Common myeloid progenitor, CD34-positive (primary cell): Measurements from ENCODE around the gene DTX2.
"Not testable (repeated sequence)": the region's sequence is repeated elsewhere in the genome, so short reads cannot be mapped to it uniquely, and the experiment has no call there.

Experiments
- CTCF ChIA-PET: fragments of 350-600 bp; sonication (Branson Sonifier 250); formaldehyde crosslinking; loops from one replicate; lab custom pipeline; 2021; ENCODE audit warnings: antibody characterized with exemption; lab: Charles Lee
- POLR2A ChIA-PET: fragments of 350-600 bp; sonication (Branson Sonifier 250); formaldehyde crosslinking; loops from one replicate; lab custom pipeline; 2021; ENCODE audit warnings: antibody characterized with exemption; lab: Charles Lee
- DNase-seq, 3 donors: peaks; one replicate each; pipeline versions ENCODE4 v3.0.0 to v3.0.0-alpha.2; 2013
- H3K27ac ChIP-seq, 2 experiments: 1 replicate in 1 of 2; 2 replicates in 1 of 2; pipeline ENCODE4 v1.7.0; 2013; ENCODE audit warnings: inconsistent platforms in 2 of 2, low read length in 2 of 2, mild to moderate bottlenecking in 2 of 2, low read depth in 1 of 2, moderate library complexity in 1 of 2; ENCODE audit not compliant: severe bottlenecking in 2 of 2, insufficient read depth in 1 of 2, poor library complexity in 1 of 2
- H3K27me3 ChIP-seq, 5 experiments: replicated peaks in 2 of 5; 1 replicate in 3 of 5; 2 replicates in 2 of 5; pipeline versions ENCODE4 v1.6.1 to v1.7.0; 2013; ENCODE audit warnings: low read length in 4 of 5, mild to moderate bottlenecking in 2 of 5, moderate library complexity in 2 of 5, inconsistent platforms in 1 of 5; ENCODE audit not compliant: insufficient read depth in 5 of 5, control insufficient read depth in 4 of 5
- H3K36me3 ChIP-seq, 4 experiments: 1 replicate in 2 of 4; 2 replicates in 2 of 4; pipeline versions ENCODE4 v1.6.1 to v1.7.0; 2013; ENCODE audit warnings: low read length in 3 of 4, control low read depth in 1 of 4, mild to moderate bottlenecking in 1 of 4; ENCODE audit not compliant: control insufficient read depth in 4 of 4, insufficient read depth in 4 of 4
- H3K4me1 ChIP-seq, 4 experiments: 1 replicate in 3 of 4; 2 replicates in 1 of 4; pipeline versions ENCODE4 v1.6.1 to v1.7.1; 2013; ENCODE audit warnings: low read length in 3 of 4, mild to moderate bottlenecking in 3 of 4, control low read depth in 1 of 4, inconsistent platforms in 1 of 4, moderate library complexity in 1 of 4; ENCODE audit not compliant: control insufficient read depth in 4 of 4, insufficient read depth in 4 of 4; ENCODE audit errors: control extremely low read depth in 1 of 4
- H3K4me3 ChIP-seq, 7 experiments: 1 replicate in 4 of 7; 2 replicates in 3 of 7; pipeline versions ENCODE4 v1.5.1 to v1.7.0; 2013; ENCODE audit warnings: mild to moderate bottlenecking in 7 of 7, low read length in 6 of 7, moderate library complexity in 6 of 7, inconsistent platforms in 2 of 7, low read depth in 2 of 7, control low read depth in 1 of 7; ENCODE audit not compliant: insufficient read depth in 4 of 7, control insufficient read depth in 1 of 7; ENCODE audit errors: extremely low read depth in 1 of 7
- H3K9me3 ChIP-seq, 5 experiments: 1 replicate in 4 of 5; 2 replicates in 1 of 5; pipeline versions ENCODE4 v1.6.1 to v1.7.1; 2013; ENCODE audit warnings: low read length in 4 of 5, mild to moderate bottlenecking in 2 of 5, inconsistent platforms in 1 of 5, low read depth in 1 of 5, moderate library complexity in 1 of 5; ENCODE audit not compliant: control insufficient read depth in 4 of 5, insufficient read depth in 2 of 5; ENCODE audit errors: control extremely low read depth in 1 of 5
- WGBS: methylation state at CpG from one replicate; pipeline ENCODE4 v1.1.5; 2013; ENCODE audit not compliant: insufficient coverage; 5-methylcytosine and 5-hydroxymethylcytosine counted together

Gene DTX2

GRCh38 chr7:76549025-76549854, 87.7 kb downstream of the DTX2 start:
- peak overlapping the region; percentile 46 to 68 for H3K27ac ChIP-seq

GRCh38 chr7:76549855-76550248, 88.3 kb downstream of the DTX2 start:
- DNase-seq, H3K9me3 ChIP-seq, H3K36me3 ChIP-seq, POLR2A ChIA-PET, CTCF ChIA-PET, H3K4me1 ChIP-seq, H3K27me3 ChIP-seq: not testable (repeated sequence)
- Histone ChIP-seq H3K27ac (peak overlapping the region; percentile 46 to 68), H3K4me3 (peak overlapping the region; percentile 54 to 83 (median 76))
- 0% methylated on average over 1 of the region's 19 CpGs for WGBS

More at GRCh38 chr7:76549025-76549854, 87.7 kb downstream of the DTX2 start:
- DNase-seq: peak; percentile 83 to 93 (median 90)
- H3K27me3 ChIP-seq, H3K36me3 ChIP-seq, H3K4me1 ChIP-seq, H3K9me3 ChIP-seq, CTCF ChIA-PET, POLR2A ChIA-PET: not testable (repeated sequence)
- 0% methylated on average over 56 of the region's 71 CpGs for WGBS
- peak overlapping the region; percentile 54 to 83 (median 76) for H3K4me3 ChIP-seq

GRCh38 chr7:76551992-76552391, 90.5 kb downstream of the DTX2 start:
- H3K4me3 ChIP-seq, H3K36me3 ChIP-seq, CTCF ChIA-PET, H3K27ac ChIP-seq, H3K27me3 ChIP-seq, H3K4me1 ChIP-seq, POLR2A ChIA-PET, H3K9me3 ChIP-seq, DNase-seq: not testable (repeated sequence)
- WGBS: no CpG with 5 or more reads among the region's 6 CpGs
